ENCODE measurements around the gene ECHS1.

DNA sequence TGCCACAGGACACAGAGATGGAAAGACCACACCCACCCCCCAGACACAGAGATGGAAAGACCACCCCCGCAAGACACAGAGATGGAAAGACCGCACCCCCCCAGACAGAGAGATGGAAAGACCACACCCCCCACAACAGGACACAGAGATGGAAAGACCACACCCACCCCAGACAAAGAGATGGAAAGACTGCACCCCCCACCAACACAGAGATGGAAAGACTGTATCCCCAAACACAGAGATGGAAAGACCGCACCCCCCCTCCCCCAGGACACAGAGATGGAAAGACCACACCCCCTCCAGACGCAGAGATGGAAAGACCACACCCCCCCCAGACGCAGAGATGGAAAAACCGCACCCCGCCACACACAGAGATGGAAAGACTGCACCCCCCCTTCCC, 56.4 kb downstream of the ECHS1 start:
- TF ChIP-seq, protein P1, sequence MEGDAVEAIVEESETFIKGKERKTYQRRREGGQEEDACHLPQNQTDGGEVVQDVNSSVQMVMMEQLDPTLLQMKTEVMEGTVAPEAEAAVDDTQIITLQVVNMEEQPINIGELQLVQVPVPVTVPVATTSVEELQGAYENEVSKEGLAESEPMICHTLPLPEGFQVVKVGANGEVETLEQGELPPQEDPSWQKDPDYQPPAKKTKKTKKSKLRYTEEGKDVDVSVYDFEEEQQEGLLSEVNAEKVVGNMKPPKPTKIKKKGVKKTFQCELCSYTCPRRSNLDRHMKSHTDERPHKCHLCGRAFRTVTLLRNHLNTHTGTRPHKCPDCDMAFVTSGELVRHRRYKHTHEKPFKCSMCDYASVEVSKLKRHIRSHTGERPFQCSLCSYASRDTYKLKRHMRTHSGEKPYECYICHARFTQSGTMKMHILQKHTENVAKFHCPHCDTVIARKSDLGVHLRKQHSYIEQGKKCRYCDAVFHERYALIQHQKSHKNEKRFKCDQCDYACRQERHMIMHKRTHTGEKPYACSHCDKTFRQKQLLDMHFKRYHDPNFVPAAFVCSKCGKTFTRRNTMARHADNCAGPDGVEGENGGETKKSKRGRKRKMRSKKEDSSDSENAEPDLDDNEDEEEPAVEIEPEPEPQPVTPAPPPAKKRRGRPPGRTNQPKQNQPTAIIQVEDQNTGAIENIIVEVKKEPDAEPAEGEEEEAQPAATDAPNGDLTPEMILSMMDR (IDR thresholded peaks at IDR 0.05): no peak
- TF ChIP-seq POLR2AphosphoS5 (IDR thresholded peaks at IDR 0.05): no peak

Measured in stomach (tissue), 4 donors.